AG09309 (cell line): ENCODE results near the gene CRTC3.

Experiments used
- DNase-seq: peaks from one replicate; pipeline ENCODE4 v3.0.0-alpha.2; 2010; ENCODE audit warnings: low read depth
- H3K4me3 ChIP-seq: 2 replicates; pipeline ENCODE4 v1.5.1; 2011; ENCODE audit warnings: mild to moderate bottlenecking, low read depth, low read length, moderate library complexity; ENCODE audit not compliant: control insufficient read depth
- CTCF ChIP-seq: IDR thresholded peaks from 2 replicates; pipeline ENCODE4 v1.5.1; 2011; ENCODE audit warnings: mild to moderate bottlenecking, low read depth, low read length, inconsistent platforms; ENCODE audit not compliant: insufficient read depth, control insufficient read depth; ENCODE audit errors: missing control alignments

CRTC3 gene

GRCh38 chr15:90644526-90644925 lies 114.8 kb downstream of the CRTC3 start:
- DNase-seq = no peak
- no peak overlapping the region for H3K4me3 ChIP-seq
- no peak for TF ChIP-seq CTCF

- H3K4me3 ChIP-seq = no peak overlapping the region
- DNase-seq = no peak
- no peak for TF ChIP-seq CTCF
Observed at GRCh38 chr15:90644952-90645725, 115.4 kb downstream of the CRTC3 start.

- H3K4me3 ChIP-seq = no peak overlapping the region
- no peak for DNase-seq
- no peak for TF ChIP-seq CTCF
Observed at GRCh38 chr15:90645873-90646575, 116.3 kb downstream of the CRTC3 start.

GRCh38 chr15:90646662-90647305 lies 117.1 kb downstream of the CRTC3 start:
- no peak for DNase-seq
- no peak for TF ChIP-seq CTCF
- no peak overlapping the region for H3K4me3 ChIP-seq

- DNase-seq = no peak
- H3K4me3 ChIP-seq = no peak overlapping the region
- TF ChIP-seq CTCF = no peak
Observed at GRCh38 chr15:90647326-90647725, 117.6 kb downstream of the CRTC3 start.

GRCh38 chr15:90648137-90649070 lies 118.7 kb downstream of the CRTC3 start:
- no peak for DNase-seq
- TF ChIP-seq CTCF = peak; percentile 82
- no peak overlapping the region for H3K4me3 ChIP-seq
